Hippocampal formation (tissue), 2 donors: ENCODE results near the gene ATP1A3.
"Not testable (repeated sequence)": the region's sequence is repeated elsewhere in the genome, so short reads cannot be mapped to it uniquely, and the experiment has no call there.

Experiments
- DNase-seq, 2 donors: peaks; one replicate each; lab custom pipeline; 2025; lab: John Stamatoyannopoulos, UW

Gene ATP1A3

GRCh38 chr19:41993612-41994483 lies at the start of gene ATP1A3:
TSS of gene ATP1A3 (minus strand) at chr19:41994230. CDS start at chr19:41994076, 154 bp downstream.
- DNase-seq = peak; percentile 16 to 19

- DNase-seq = peak in 1 of 2 donors; percentile 53
Observed at GRCh38 chr19:42042455-42043170, 48.6 kb upstream of the ATP1A3 start.

GRCh38 chr19:42040491-42040890 lies 46.5 kb upstream of the ATP1A3 start:
- not testable (repeated sequence) for DNase-seq

- no peak for DNase-seq
Observed at GRCh38 chr19:42040031-42040430, 46.0 kb upstream of the ATP1A3 start.

- DNase-seq = no peak
Observed at GRCh38 chr19:42038666-42039065, 44.6 kb upstream of the ATP1A3 start.

- DNase-seq = no peak
Observed at GRCh38 chr19:42037649-42038048, 43.6 kb upstream of the ATP1A3 start.

GRCh38 chr19:42034640-42035391 lies 40.8 kb upstream of the ATP1A3 start:
- peak; percentile 27 to 33 for DNase-seq

- no peak for DNase-seq
Observed at GRCh38 chr19:42033413-42033812, 39.4 kb upstream of the ATP1A3 start.

- no peak for DNase-seq
Observed at GRCh38 chr19:42032431-42032830, 38.4 kb upstream of the ATP1A3 start.

GRCh38 chr19:42030645-42031440 lies 36.8 kb upstream of the ATP1A3 start:
- no peak for DNase-seq

GRCh38 chr19:42028304-42029216 lies 34.5 kb upstream of the ATP1A3 start:
- DNase-seq = no peak

- DNase-seq = no peak
Observed at GRCh38 chr19:42024622-42025111, 30.6 kb upstream of the ATP1A3 start.

- no peak for DNase-seq
Observed at GRCh38 chr19:42023943-42024260, 29.9 kb upstream of the ATP1A3 start.

GRCh38 chr19:42023121-42023942 lies 29.3 kb upstream of the ATP1A3 start:
- no peak for DNase-seq

- no peak for DNase-seq
Observed at GRCh38 chr19:42022616-42023015, 28.6 kb upstream of the ATP1A3 start.

GRCh38 chr19:42021185-42021584 lies 27.2 kb upstream of the ATP1A3 start:
- no peak for DNase-seq

GRCh38 chr19:42018503-42019193 lies 24.6 kb upstream of the ATP1A3 start:
- DNase-seq = no peak

- DNase-seq = no peak
Observed at GRCh38 chr19:42017040-42017439, 23.0 kb upstream of the ATP1A3 start.

- not testable (repeated sequence) for DNase-seq
Observed at GRCh38 chr19:42012747-42013146, 18.7 kb upstream of the ATP1A3 start.
